Measurements from ENCODE around the gene PRPF40A. TPM values are rescaled to one million over a fixed set of nuclear protein-coding genes. Genes with fewer than 3 reads are reported as not detected.
"Not testable (repeated sequence)": the region's sequence is repeated elsewhere in the genome, so short reads cannot be mapped to it uniquely, and the experiment has no call there.

PRPF40A gene
- polyA plus RNA-seq, 1 donor (not counting 4 experiments of a cell fraction or from before 2014, with no cell fraction given), result 104 TPM

DNA sequence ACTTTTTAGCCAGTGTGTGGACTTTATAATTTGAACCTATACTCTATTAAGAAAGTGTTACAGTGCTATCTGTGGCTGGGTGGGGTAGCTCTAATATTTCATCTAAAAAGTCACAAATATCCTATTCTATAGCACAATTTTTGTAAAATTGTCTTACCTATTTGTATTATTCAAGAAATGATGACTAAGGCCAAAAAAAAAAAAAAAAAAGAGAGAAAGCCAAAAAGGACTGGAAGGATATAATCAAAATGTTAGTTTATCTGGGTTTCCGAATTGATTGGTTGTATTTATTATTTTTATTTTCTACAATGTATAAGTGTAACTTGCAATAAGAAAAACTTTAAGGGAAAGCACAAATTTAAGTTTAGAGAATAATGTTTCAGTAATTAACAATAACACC lies 6.7 kb upstream of the PRPF40A start:
- dilution Hi-C loops (cut with MboI; ENCODE audit: extremely low pct_ligation_motif_present, low sequenced_read_pairs), result no loop called here
- H3K36me3 ChIP-seq (ENCODE audit: control insufficient read depth in 2 of 2, extremely low read depth in 1 of 2, insufficient read depth in 2 of 2, low read length in 2 of 2), result no peaks in the 10 kb centered on the region
- DNase-seq (ENCODE audit: low read depth, low spot score) (no peak), FAIRE-seq (no peak)
- no peak overlapping the region for H3K4me3 ChIP-seq (ENCODE audit: control insufficient read depth in 2 of 3, extremely low read depth in 1 of 3, insufficient read depth in 2 of 3, low read depth in 1 of 3, low read length in 3 of 3)
- no peak overlapping the region for H3K27ac ChIP-seq (ENCODE audit: control insufficient read depth, insufficient read depth, low read length)
- H3K9ac ChIP-seq (ENCODE audit: control insufficient read depth, extremely low read depth, insufficient read depth, low read length), result no peak overlapping the region
- H3K4me1 ChIP-seq (ENCODE audit: control insufficient read depth, extremely low read depth, insufficient read depth, low read length), result peaks cover 5% of the 10 kb centered on the region
- no peak overlapping the region for H2AFZ ChIP-seq (ENCODE audit: control insufficient read depth, low read length)
- no peak overlapping the region for H3K4me2 ChIP-seq (ENCODE audit: control insufficient read depth, extremely low read depth, insufficient read depth, low read depth, low read length)
- no peaks in the 10 kb centered on the region for H3K9me3 ChIP-seq (ENCODE audit: control insufficient read depth, low read depth, low read length)
- H3K79me2 ChIP-seq (ENCODE audit: control insufficient read depth, insufficient read depth, low read length), result peaks cover 45% of the 10 kb centered on the region
- no peaks in the 10 kb centered on the region for H3K27me3 ChIP-seq (ENCODE audit: control insufficient read depth, extremely low read depth, insufficient read depth, low read length)
- no peaks in the 10 kb centered on the region for H3K9me1 ChIP-seq (ENCODE audit: control insufficient read depth, extremely low read depth, insufficient read depth, low read length)
- TF ChIP-seq, protein P1, sequence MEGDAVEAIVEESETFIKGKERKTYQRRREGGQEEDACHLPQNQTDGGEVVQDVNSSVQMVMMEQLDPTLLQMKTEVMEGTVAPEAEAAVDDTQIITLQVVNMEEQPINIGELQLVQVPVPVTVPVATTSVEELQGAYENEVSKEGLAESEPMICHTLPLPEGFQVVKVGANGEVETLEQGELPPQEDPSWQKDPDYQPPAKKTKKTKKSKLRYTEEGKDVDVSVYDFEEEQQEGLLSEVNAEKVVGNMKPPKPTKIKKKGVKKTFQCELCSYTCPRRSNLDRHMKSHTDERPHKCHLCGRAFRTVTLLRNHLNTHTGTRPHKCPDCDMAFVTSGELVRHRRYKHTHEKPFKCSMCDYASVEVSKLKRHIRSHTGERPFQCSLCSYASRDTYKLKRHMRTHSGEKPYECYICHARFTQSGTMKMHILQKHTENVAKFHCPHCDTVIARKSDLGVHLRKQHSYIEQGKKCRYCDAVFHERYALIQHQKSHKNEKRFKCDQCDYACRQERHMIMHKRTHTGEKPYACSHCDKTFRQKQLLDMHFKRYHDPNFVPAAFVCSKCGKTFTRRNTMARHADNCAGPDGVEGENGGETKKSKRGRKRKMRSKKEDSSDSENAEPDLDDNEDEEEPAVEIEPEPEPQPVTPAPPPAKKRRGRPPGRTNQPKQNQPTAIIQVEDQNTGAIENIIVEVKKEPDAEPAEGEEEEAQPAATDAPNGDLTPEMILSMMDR (optimal IDR thresholded peaks at IDR 0.05 in 1 of 3, IDR thresholded peaks at IDR 0.05 in 1 of 3, conservative IDR thresholded peaks at IDR 0.05 in 1 of 3; ENCODE audit: extremely low read depth in 1 of 3, insufficient read depth in 2 of 3, low read length in 3 of 3), result no peak
- no peak for TF ChIP-seq EZH2 (IDR thresholded peaks at IDR 0.05; ENCODE audit: low read length)
- H4K20me1 ChIP-seq (ENCODE audit: control insufficient read depth, extremely low read depth, insufficient read depth, low read length), result no peaks in the 10 kb centered on the region

DNA sequence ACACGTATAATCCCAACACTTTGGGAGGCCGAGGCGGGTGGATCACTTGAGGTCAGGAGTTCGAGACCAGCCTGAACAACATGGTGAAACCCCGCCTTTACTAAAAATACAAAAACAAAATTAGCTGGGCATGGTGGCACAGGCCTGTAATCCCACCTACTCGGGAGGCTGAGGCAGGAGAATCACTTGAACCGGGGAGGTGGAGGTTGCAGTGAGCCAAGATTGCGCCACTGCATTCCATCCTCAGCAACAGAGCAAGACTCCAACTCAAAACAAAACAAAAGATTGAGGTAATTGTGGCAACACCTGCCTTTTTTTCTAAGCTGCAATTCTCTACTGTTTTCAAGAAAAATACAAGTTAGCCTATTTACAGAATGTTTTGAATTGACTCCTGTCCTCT lies 5.4 kb upstream of the PRPF40A start:
- H3K4me1 ChIP-seq (ENCODE audit: control insufficient read depth, extremely low read depth, insufficient read depth, low read length); H3K36me3 ChIP-seq (ENCODE audit: control insufficient read depth in 2 of 2, extremely low read depth in 1 of 2, insufficient read depth in 2 of 2, low read length in 2 of 2); FAIRE-seq; H3K27ac ChIP-seq (ENCODE audit: control insufficient read depth, insufficient read depth, low read length); H3K4me3 ChIP-seq (ENCODE audit: control insufficient read depth in 2 of 3, extremely low read depth in 1 of 3, insufficient read depth in 2 of 3, low read depth in 1 of 3, low read length in 3 of 3); H4K20me1 ChIP-seq (ENCODE audit: control insufficient read depth, extremely low read depth, insufficient read depth, low read length); H3K9me3 ChIP-seq (ENCODE audit: control insufficient read depth, low read depth, low read length); H2AFZ ChIP-seq (ENCODE audit: control insufficient read depth, low read length); H3K9ac ChIP-seq (ENCODE audit: control insufficient read depth, extremely low read depth, insufficient read depth, low read length); dilution Hi-C loops (cut with MboI; ENCODE audit: extremely low pct_ligation_motif_present, low sequenced_read_pairs); DNase-seq (ENCODE audit: low read depth, low spot score); H3K9me1 ChIP-seq (ENCODE audit: control insufficient read depth, extremely low read depth, insufficient read depth, low read length); H3K4me2 ChIP-seq (ENCODE audit: control insufficient read depth, extremely low read depth, insufficient read depth, low read depth, low read length); H3K27me3 ChIP-seq (ENCODE audit: control insufficient read depth, extremely low read depth, insufficient read depth, low read length): not testable (repeated sequence)
- H3K79me2 ChIP-seq (ENCODE audit: control insufficient read depth, insufficient read depth, low read length), result peaks cover 41% of the 10 kb centered on the region

DNA sequence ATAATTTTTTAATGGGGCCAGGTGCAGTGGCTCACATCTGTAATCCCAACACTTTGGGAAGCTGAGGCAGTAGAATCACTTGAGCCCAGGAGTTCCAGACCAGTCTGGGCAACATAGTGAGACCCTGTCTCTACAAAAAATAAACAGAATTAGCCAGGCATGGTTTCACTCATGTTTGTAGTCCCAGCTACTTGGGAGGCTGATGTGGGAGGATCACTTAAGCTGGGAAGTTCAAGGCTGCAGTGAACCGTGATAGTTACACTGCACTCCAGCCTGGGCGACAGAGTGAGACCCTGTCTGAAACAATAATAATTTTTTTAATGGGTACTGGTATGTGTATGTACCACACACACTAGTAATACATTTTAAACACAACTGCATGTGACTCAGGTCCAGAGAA lies 3.5 kb upstream of the PRPF40A start:
- H3K9ac ChIP-seq (ENCODE audit: control insufficient read depth, extremely low read depth, insufficient read depth, low read length), result no peak overlapping the region
- no peaks in the 10 kb centered on the region for H3K27me3 ChIP-seq (ENCODE audit: control insufficient read depth, extremely low read depth, insufficient read depth, low read length)
- DNase-seq (ENCODE audit: low read depth, low spot score), result no peak
- H3K9me1 ChIP-seq (ENCODE audit: control insufficient read depth, extremely low read depth, insufficient read depth, low read length), result no peaks in the 10 kb centered on the region
- no peak overlapping the region for H3K4me3 ChIP-seq (ENCODE audit: control insufficient read depth in 2 of 3, extremely low read depth in 1 of 3, insufficient read depth in 2 of 3, low read depth in 1 of 3, low read length in 3 of 3)
- peaks cover 46% of the 10 kb centered on the region for H3K79me2 ChIP-seq (ENCODE audit: control insufficient read depth, insufficient read depth, low read length)
- H4K20me1 ChIP-seq (ENCODE audit: control insufficient read depth, extremely low read depth, insufficient read depth, low read length), result peaks cover 3% of the 10 kb centered on the region
- peaks cover 10% of the 10 kb centered on the region for H3K4me1 ChIP-seq (ENCODE audit: control insufficient read depth, extremely low read depth, insufficient read depth, low read length)
- dilution Hi-C loops (cut with MboI; ENCODE audit: extremely low pct_ligation_motif_present, low sequenced_read_pairs), result no loop called here
- no peak overlapping the region for H3K4me2 ChIP-seq (ENCODE audit: control insufficient read depth, extremely low read depth, insufficient read depth, low read depth, low read length)
- no peak overlapping the region for H3K27ac ChIP-seq (ENCODE audit: control insufficient read depth, insufficient read depth, low read length)
- H3K9me3 ChIP-seq (ENCODE audit: control insufficient read depth, low read depth, low read length), result no peaks in the 10 kb centered on the region
- H2AFZ ChIP-seq (ENCODE audit: control insufficient read depth, low read length), result no peak overlapping the region
- no peak for TF ChIP-seq EZH2 (IDR thresholded peaks at IDR 0.05; ENCODE audit: low read length)
- TF ChIP-seq, protein P1 (optimal IDR thresholded peaks at IDR 0.05 in 1 of 3, IDR thresholded peaks at IDR 0.05 in 1 of 3, conservative IDR thresholded peaks at IDR 0.05 in 1 of 3; ENCODE audit: extremely low read depth in 1 of 3, insufficient read depth in 2 of 3, low read length in 3 of 3), result no peak
- no peak for FAIRE-seq
- H3K36me3 ChIP-seq (ENCODE audit: control insufficient read depth in 2 of 2, extremely low read depth in 1 of 2, insufficient read depth in 2 of 2, low read length in 2 of 2), result no peaks in the 10 kb centered on the region

Measured in keratinocyte (primary cell).